Aorta (tissue), 5 donors: Measurements from ENCODE around the gene DNM2. TPM values are rescaled to one million over a fixed set of nuclear protein-coding genes. Genes with fewer than 3 reads are reported as not detected.
"Not testable (repeated sequence)": the region's sequence is repeated elsewhere in the genome, so short reads cannot be mapped to it uniquely, and the experiment has no call there.

Experiments
- ATAC-seq: fragments of 200-7000 bp; cut with Tn5 transposase; one replicate; pipeline ENCODE4 v1.9.1; 2022; ENCODE audit warnings: moderate library complexity; ENCODE audit not compliant: low FRiP score
- DNase-seq, 2 donors: peaks; one replicate each; pipeline ENCODE4 v3.0.0-alpha.2; 2020
- H3K27ac ChIP-seq, 2 donors: one replicate each; pipeline ENCODE4 v1.5.1; 2013; ENCODE audit warnings: low read length in 2 of 2, mild to moderate bottlenecking in 2 of 2, moderate library complexity in 2 of 2, control low read depth in 1 of 2, inconsistent platforms in 1 of 2, low read depth in 1 of 2
- H3K27me3 ChIP-seq, 2 donors: one replicate each; pipeline ENCODE4 v1.6.1; 2013; ENCODE audit warnings: control low read depth in 1 of 2, low read length in 1 of 2, mild to moderate bottlenecking in 1 of 2, moderate library complexity in 1 of 2; ENCODE audit not compliant: insufficient read depth in 2 of 2, control insufficient read depth in 1 of 2
- H3K36me3 ChIP-seq, 2 donors: one replicate each; pipeline ENCODE4 v1.6.1; 2013; ENCODE audit warnings: control low read depth in 1 of 2, low read length in 1 of 2, mild to moderate bottlenecking in 1 of 2; ENCODE audit not compliant: insufficient read depth in 2 of 2, control insufficient read depth in 1 of 2
- H3K4me1 ChIP-seq, 2 donors: one replicate each; pipeline ENCODE4 v1.6.1; 2013; ENCODE audit warnings: low read length in 2 of 2, control low read depth in 1 of 2, mild to moderate bottlenecking in 1 of 2, moderate library complexity in 1 of 2; ENCODE audit not compliant: insufficient read depth in 2 of 2, control insufficient read depth in 1 of 2
- H3K4me3 ChIP-seq, 2 donors: one replicate each; pipeline ENCODE4 v1.5.1; 2013; ENCODE audit warnings: low read length in 2 of 2, control low read depth in 1 of 2, mild to moderate bottlenecking in 1 of 2
- H3K9me3 ChIP-seq: one replicate; pipeline ENCODE4 v1.6.1; 2013; ENCODE audit warnings: mild to moderate bottlenecking, low read length; ENCODE audit not compliant: control insufficient read depth
- WGBS, 2 donors: extraction: QIAGEN DNeasy Blood & Tissue Kit; methylation state at CpG; one replicate each; pipeline ENCODE4 v1.1.7; 2013; 5-methylcytosine and 5-hydroxymethylcytosine counted together
- intact Hi-C, 2 donors: fragments of 100-400 bp; cut with DNase I; formaldehyde crosslinking; loops; one replicate each; pipeline versions ENCODE4 v1.14.2 to v1.15.0; 2022
- polyA plus RNA-seq, 2 donors: library from polyadenylated mRNA; stranded (reverse); fragments of 200-250 nt; gene quantifications; one replicate each; pipeline ENCODE4 v1.2.3, GENCODE V29; 2013
- total RNA-seq, 2 donors: library from RNA; stranded (reverse); fragmentation: NEBNext Ultra II Directional; extraction: Animal tissue kit (Norgen Biotek cat#: 25700); gene quantifications; one replicate each; pipeline ENCODE4 v1.2.1, GENCODE V29; 2021
- donor health status: healthy with polysubstance abuse.
- donor health status: Bipolar disorder and iron deficiency.
- donor health status: DM: no; HTN: no; CAD: no.
- donor health status: DM: no; HTN: no; CAD: no.
- donor health status: DM: yes; HTN: yes; CAD: no.

The DNM2 gene
- total and polyA plus RNA-seq, 4 donors: 51.7 to 160 (median 104) TPM

DNA sequence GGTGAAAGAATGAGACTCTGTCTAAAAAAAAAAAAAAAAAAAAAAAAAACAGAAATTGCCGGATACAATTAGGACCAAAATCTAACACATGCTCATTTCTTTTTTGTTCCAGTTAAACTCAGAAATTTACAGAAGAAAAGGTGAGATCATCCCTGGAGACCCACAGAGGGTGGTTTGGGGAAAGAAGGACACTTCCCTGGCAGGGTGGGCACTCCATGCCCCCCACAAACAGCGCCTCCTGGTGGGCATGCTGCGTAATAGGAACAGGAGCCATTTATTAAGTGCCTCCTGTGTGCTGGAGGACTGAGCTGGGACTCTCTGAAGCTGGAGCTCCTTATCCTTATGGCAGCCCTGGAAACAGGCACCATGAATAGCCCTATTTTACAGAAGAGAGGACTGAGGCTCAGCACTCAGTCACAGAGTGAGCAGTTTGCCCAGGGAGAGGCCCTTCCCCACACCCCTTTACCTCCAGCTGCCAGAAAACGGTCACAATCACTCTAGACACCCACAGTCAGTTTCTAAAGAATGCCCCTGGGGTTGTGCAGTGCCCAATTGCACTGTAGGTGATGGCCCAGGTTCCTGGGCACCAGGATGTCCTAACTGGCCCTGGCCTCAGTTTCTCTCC, 140.4 kb downstream of the DNM2 start:
- Histone ChIP-seq H3K27ac (no peak overlapping the region), H3K4me1 (no peaks in the 10 kb centered on the region), H3K9me3 (no peaks in the 10 kb centered on the region), H3K4me3 (no peak overlapping the region), H3K27me3 (no peaks in the 10 kb centered on the region), H3K36me3 (no peaks in the 10 kb centered on the region)
- ATAC-seq (no peak), DNase-seq (no peak)
- intact Hi-C loops: no loop called here
- 32% methylated on average over 4 of the region's 4 CpGs for WGBS, 2 donors

DNA sequence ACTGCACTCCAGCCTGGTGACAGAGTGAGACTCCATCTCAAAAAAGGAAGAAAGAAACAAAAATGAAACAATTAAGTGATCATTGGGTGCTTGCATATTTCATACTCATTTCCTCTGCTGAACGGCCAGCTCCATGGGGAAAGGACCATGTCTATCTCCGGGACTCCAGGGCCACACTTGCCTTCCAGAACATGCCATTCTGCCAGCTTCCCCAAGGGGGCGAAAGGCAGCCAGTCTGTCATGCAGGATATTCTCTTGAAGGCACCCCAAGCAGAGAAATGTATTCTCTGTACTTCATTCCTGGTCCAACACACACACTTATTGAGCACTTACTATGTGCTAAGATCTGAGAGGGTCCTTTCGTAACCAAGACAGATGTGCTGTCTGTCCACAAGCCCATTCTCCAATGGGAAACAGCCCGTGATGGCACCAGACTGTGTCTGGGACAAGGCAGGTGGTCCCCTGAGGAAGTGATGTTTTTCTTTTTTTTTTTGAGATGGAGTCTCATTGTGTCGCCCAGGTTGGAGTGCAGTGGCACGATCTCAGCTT, 143.3 kb downstream of the DNM2 start:
- intact Hi-C loops: no loop called here

DNA sequence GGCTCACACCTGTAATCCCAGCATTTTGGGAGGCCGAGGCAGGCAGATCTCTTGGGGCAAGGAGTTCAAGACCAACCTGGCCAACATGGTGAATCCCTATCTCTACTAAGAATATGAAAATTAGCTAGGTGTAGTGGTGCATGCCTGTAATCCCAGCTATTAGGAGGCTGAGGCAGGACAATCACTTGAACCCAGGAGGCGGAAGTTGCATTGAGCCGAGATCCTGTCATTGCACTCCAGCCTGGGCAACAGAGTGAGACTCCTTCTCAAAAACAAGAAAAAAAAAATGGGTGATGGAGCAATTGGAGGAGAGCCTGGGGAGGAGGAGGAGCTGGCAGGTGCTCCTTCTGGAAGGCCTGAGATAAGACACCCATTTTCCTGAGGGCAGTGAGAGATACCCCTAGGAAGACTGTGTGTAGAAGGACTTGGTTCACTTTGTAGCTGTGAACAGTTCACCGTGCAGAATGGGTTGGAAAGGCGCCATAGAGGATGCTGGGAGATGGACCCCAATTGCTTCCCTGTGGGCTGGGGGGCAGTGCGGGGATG, 144.8 kb downstream of the DNM2 start:
- no peaks in the 10 kb centered on the region for H3K4me1 ChIP-seq
- WGBS, 2 donors: 75 to 77% methylated on average over 6 of the region's 6 CpGs
- H3K27ac ChIP-seq: peak overlapping the region in 1 of 2 donors; percentile 10
- H3K4me3 ChIP-seq: no peak overlapping the region
- H3K36me3 ChIP-seq: no peaks in the 10 kb centered on the region
- intact Hi-C loops: loop anchor here in 1 of 2 donors (2.0 kb wide), 1 partner anchor 144 kb away; the partner anchor contains the start of gene DNM2
- ATAC-seq (peak; percentile 17), DNase-seq (no peak)
- no peaks in the 10 kb centered on the region for H3K27me3 ChIP-seq
- no peaks in the 10 kb centered on the region for H3K9me3 ChIP-seq

More for the DNA sequence above, 143.3 kb downstream of the DNM2 start:
- H3K4me3 ChIP-seq: no peak overlapping the region
- H3K4me1 ChIP-seq: no peaks in the 10 kb centered on the region
- no peaks in the 10 kb centered on the region for H3K27me3 ChIP-seq
- no peak for DNase-seq
- H3K27ac ChIP-seq: no peak overlapping the region
- WGBS, 2 donors: 65 to 68% methylated on average over 7 of the region's 7 CpGs
- no peak for ATAC-seq
- no peaks in the 10 kb centered on the region for H3K36me3 ChIP-seq
- no peaks in the 10 kb centered on the region for H3K9me3 ChIP-seq

DNA sequence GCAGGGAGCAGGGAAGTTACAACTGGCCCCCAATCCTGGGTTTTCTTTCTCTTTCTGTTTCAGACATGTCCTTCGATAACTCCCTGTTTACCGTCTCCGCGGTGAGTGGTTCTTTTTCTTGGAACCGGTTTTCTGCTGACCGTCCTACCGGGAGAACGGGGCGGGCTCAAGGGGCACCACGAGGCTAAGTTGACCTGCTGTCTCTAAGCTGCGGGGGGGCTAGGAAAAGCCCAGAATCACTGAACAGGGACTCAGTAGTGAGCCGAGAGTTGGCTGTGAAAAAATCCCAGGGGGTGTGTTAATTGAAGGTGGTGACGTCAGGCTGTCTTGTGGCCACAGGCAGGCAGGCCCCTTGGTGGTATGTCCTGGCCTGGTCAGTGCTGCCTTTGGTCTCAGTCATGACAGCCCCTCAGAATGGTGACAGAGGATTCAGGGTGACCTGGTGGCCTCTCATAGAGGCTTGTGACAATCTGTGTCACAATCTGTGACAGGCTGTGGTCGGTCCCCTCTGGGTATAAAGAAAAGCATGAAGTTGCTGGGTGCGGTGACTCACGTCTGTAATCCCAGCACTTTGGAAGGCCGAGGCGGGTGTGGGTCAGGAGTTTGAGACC, 145.3 kb downstream of the DNM2 start:
- no peak overlapping the region for H3K4me3 ChIP-seq
- WGBS, 2 donors: 19 to 28% methylated on average over 18 of the region's 18 CpGs
- DNase-seq: peak in 1 of 2 donors; percentile 86
- H3K36me3 ChIP-seq: no peaks in the 10 kb centered on the region
- no peaks in the 10 kb centered on the region for H3K4me1 ChIP-seq
- peak overlapping the region in 1 of 2 donors; percentile 39 for H3K27ac ChIP-seq
- intact Hi-C loops: loop anchor here in 1 of 2 donors (2.0 kb wide), 1 partner anchor 144 kb away; the partner anchor contains the start of gene DNM2
- H3K27me3 ChIP-seq: no peaks in the 10 kb centered on the region
- H3K9me3 ChIP-seq: no peaks in the 10 kb centered on the region
- peak; percentile 56 for ATAC-seq

DNA sequence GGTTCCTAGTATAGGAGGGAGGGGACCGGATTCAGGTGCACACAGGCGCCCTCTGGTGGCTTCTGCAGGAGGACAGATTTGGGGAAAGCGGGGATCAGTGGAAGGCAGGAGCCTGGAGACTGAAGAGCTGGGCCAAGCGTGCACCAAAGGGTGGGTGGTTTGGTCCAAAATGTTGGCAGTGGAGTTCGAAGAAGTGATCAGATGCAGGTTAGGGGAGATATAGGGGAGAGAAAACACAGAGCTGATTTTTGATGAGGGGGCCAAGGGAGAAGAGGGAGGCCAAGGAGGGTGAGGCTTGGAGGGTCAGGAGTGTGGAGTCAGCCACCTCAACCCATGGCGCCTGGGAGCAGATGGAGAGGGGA, 146.6 kb downstream of the DNM2 start:
- ATAC-seq: peak; percentile 86
- Histone ChIP-seq H3K4me1 (no peaks in the 10 kb centered on the region), H3K9me3 (no peaks in the 10 kb centered on the region), H3K27ac (no peak overlapping the region), H3K36me3 (no peaks in the 10 kb centered on the region), H3K4me3 (no peak overlapping the region), H3K27me3 (no peaks in the 10 kb centered on the region)
- peak; percentile 89 to 96 for DNase-seq
- intact Hi-C loops: no loop called here
- WGBS, 2 donors: 11 to 13% methylated on average over 6 of the region's 6 CpGs

DNA sequence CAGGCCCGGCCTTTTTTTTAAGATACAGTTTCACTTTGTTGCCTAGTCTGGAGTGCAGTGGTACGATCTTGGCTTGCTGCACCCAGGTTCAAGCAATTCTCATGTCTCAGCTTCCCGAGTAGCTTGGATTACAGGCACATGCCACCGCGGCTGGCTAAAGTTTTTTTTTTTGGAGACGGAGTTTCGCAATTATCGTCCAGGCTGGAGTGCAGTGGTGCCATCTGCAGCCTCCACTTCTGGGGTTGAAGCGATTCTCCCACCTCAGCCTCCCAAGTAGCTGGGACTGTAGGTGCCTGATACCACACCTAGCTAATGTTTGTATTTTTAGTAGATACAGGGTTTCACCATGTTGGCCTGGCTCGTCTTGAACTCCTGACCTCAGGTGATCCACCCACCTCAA, 148.6 kb downstream of the DNM2 start:
- H3K27ac ChIP-seq: no peak overlapping the region
- no peaks in the 10 kb centered on the region for H3K4me1 ChIP-seq
- WGBS, 2 donors: 93% methylated on average over 10 of the region's 10 CpGs
- ATAC-seq: no peak
- no peak overlapping the region for H3K4me3 ChIP-seq
- intact Hi-C loops: no loop called here
- no peaks in the 10 kb centered on the region for H3K27me3 ChIP-seq
- no peaks in the 10 kb centered on the region for H3K36me3 ChIP-seq
- no peaks in the 10 kb centered on the region for H3K9me3 ChIP-seq
- DNase-seq: no peak

DNA sequence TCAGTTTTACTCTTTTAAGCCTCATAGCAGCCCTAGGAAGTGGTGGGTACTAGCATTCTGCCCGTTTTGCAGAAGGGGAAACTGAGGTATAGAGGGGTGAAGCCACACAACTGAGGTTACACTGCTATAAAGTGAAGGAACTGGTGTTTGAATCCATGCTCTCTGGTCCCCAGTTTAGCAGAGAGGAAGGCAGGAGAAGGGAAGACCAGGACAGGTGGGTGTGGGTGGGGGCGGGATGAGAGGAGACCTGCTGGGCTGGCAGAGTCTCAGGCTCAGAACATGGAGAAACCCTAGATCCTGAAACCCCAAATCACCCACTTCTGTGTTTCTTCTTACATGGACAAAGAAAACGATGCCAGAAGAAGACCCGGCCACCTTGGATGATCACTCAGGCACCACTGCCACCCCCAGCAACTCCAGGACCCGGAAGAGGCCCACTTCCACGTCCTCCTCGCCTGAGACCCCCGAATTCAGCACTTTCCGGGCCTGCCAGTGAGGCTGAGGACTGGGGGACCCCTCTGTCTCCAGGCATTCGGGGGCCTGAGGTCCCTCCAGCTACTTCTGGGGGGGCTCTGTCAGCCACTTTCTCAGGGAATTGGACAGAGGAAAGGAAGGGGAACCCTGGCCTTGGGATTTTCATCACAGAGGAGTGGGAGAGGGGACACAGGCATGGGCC, 151.1 kb downstream of the DNM2 start:
- intact Hi-C loops: no loop called here
- H3K4me3 ChIP-seq: no peak overlapping the region
- no peak for ATAC-seq
- no peak for DNase-seq
- no peak overlapping the region for H3K27ac ChIP-seq
- H3K9me3 ChIP-seq: no peaks in the 10 kb centered on the region
- H3K4me1 ChIP-seq: no peaks in the 10 kb centered on the region
- H3K36me3 ChIP-seq: no peaks in the 10 kb centered on the region
- no peaks in the 10 kb centered on the region for H3K27me3 ChIP-seq
- 93 to 96% methylated on average over 10 of the region's 10 CpGs for WGBS, 2 donors

DNA sequence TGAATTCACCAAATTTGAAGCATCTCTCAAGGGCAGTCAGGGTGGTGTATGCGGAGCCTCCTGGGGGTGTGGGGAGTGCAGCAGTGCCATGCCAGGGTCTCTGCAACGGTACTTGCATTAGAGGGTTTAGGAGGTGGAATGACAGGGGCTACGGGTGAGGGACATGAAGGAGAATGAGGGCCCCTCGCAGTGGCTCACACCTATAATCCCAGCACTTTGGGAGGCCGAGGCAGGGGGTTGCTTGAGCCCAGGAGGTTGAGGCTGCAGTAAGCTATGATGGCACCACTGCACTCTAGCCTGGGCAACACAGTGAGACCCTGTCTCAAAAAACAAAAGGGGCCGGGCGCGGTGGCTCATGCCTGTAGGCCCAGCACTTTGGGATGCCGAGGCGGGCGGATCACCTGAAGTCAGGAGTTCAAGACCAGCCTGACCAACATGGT, 152.0 kb downstream of the DNM2 start:
- not testable (repeated sequence) for H3K4me3 ChIP-seq, H3K4me1 ChIP-seq, H3K36me3 ChIP-seq, H3K27me3 ChIP-seq, H3K9me3 ChIP-seq, ATAC-seq, H3K27ac ChIP-seq
- DNase-seq: peak in 1 of 2 donors; percentile 69
- 93 to 94% methylated on average over 11 of the region's 11 CpGs for WGBS, 2 donors
- intact Hi-C loops: loop anchor here (2.0 to 10.0 kb wide), 2 partner anchors 33 to 55 kb away; partner anchors contain the start of genes TIMM29 (in 1 of the 2), TMED1 (in 1 of the 2) and YIPF2 (in 1 of the 2)
